ENCODE results near the gene ZNF410. TPM values are rescaled to one million over a fixed set of nuclear protein-coding genes. Genes with fewer than 3 reads are reported as not detected.

Gene ZNF410
- total RNA-seq, 1 donor from 2014 or later = 71.6 TPM

GRCh38 chr14:73958591-73958990, 71.9 kb downstream of the ZNF410 start:
- no peak for DNase-seq

- DNase-seq = no peak
Measured at GRCh38 chr14:73961192-73961591, 74.5 kb downstream of the ZNF410 start.

- DNase-seq = no peak
Measured at GRCh38 chr14:73965216-73965615, 78.6 kb downstream of the ZNF410 start.

GRCh38 chr14:73968885-73969284, 82.2 kb downstream of the ZNF410 start:
- no peak for DNase-seq

GRCh38 chr14:73973497-73973896, 86.8 kb downstream of the ZNF410 start:
- DNase-seq = no peak

GRCh38 chr14:73976125-73976524, 89.5 kb downstream of the ZNF410 start:
- DNase-seq = no peak

- DNase-seq = no peak
Measured at GRCh38 chr14:73977896-73978295, 91.2 kb downstream of the ZNF410 start.

Other genes with a start within 250 kb of the ZNF410 start
- gene DNAL1, start 241.9 kb upstream of the ZNF410 start, total RNA-seq = 6.5 and 10.7 TPM in 2 replicates
- 15.7 and 38.0 TPM in 2 replicates for gene PNMA1, start 172.5 kb upstream of the ZNF410 start, total RNA-seq
- gene PTGR2, start 35.0 kb upstream of the ZNF410 start, total RNA-seq = 2.0 and 2.2 TPM in 2 replicates
- gene FAM161B, start 63.2 kb downstream of the ZNF410 start, total RNA-seq = 3.2 and 3.4 TPM in 2 replicates
- 20.2 and 28.8 TPM in 2 replicates for gene COQ6, start 63.4 kb downstream of the ZNF410 start, total RNA-seq
- 9.9 and 14.8 TPM in 2 replicates for gene ENTPD5, start 132.4 kb downstream of the ZNF410 start, total RNA-seq
- gene BBOF1, start 132.5 kb downstream of the ZNF410 start, total RNA-seq = 1.3 and 2.6 TPM in 2 replicates
- gene ALDH6A1, start 197.6 kb downstream of the ZNF410 start, total RNA-seq = 27.9 and 35.0 TPM in 2 replicates
- 8.5 and 9.6 TPM in 2 replicates for gene LIN52, start 198.1 kb downstream of the ZNF410 start, total RNA-seq